ENCODE results near the gene PSMD13.
"Not testable (repeated sequence)": the region's sequence is repeated elsewhere in the genome, so short reads cannot be mapped to it uniquely, and the experiment has no call there.

The PSMD13 gene

GRCh38 chr11:272195-272930 is 35.6 kb downstream of the PSMD13 start:
- no peak for DNase-seq (ENCODE audit: low read depth in 2 of 2)

GRCh38 chr11:272931-273198 is 36.1 kb downstream of the PSMD13 start:
- DNase-seq (ENCODE audit: low read depth in 2 of 2), result no peak

GRCh38 chr11:276219-276618 is 39.4 kb downstream of the PSMD13 start:
- DNase-seq (ENCODE audit: low read depth in 2 of 2), result no peak

- no peak for DNase-seq (ENCODE audit: low read depth in 2 of 2)
Measured at GRCh38 chr11:278001-278951, 41.5 kb downstream of the PSMD13 start, which contains the start of gene NLRP6. Gene NLRP6, plus strand, starts transcription at chr11:278407. Its CDS starts 163 bp downstream, at chr11:278570.

GRCh38 chr11:279040-279965 is 42.5 kb downstream of the PSMD13 start:
- DNase-seq (ENCODE audit: low read depth in 2 of 2), result no peak

- DNase-seq (ENCODE audit: low read depth in 2 of 2), result no peak
Measured at GRCh38 chr11:279966-280705, 43.4 kb downstream of the PSMD13 start.

GRCh38 chr11:280706-281485 is 44.1 kb downstream of the PSMD13 start:
- DNase-seq (ENCODE audit: low read depth in 2 of 2), result no peak

GRCh38 chr11:281486-282161 is 44.8 kb downstream of the PSMD13 start:
- DNase-seq (ENCODE audit: low read depth in 2 of 2), result no peak

- DNase-seq (ENCODE audit: low read depth in 2 of 2), result no peak
Measured at GRCh38 chr11:282171-282570, 45.4 kb downstream of the PSMD13 start.

- DNase-seq (ENCODE audit: low read depth in 2 of 2), result no peak
Measured at GRCh38 chr11:282630-283360, 46.0 kb downstream of the PSMD13 start.

GRCh38 chr11:283405-284104 is 46.8 kb downstream of the PSMD13 start:
- no peak for DNase-seq (ENCODE audit: low read depth in 2 of 2)

- DNase-seq (ENCODE audit: low read depth in 2 of 2), result no peak
Measured at GRCh38 chr11:284105-285020, 47.6 kb downstream of the PSMD13 start.

GRCh38 chr11:285021-285893 is 48.5 kb downstream of the PSMD13 start:
- no peak for DNase-seq (ENCODE audit: low read depth in 2 of 2)

- no peak for DNase-seq (ENCODE audit: low read depth in 2 of 2)
Measured at GRCh38 chr11:285894-286220, 49.1 kb downstream of the PSMD13 start.

- DNase-seq (ENCODE audit: low read depth in 2 of 2), result not testable (repeated sequence)
Measured at GRCh38 chr11:286977-287820, 50.4 kb downstream of the PSMD13 start.

Data from stimulated activated CD4-positive, alpha-beta T cell treated with anti-CD3 and anti-CD28 coated beads, Interleukin-1b, Interleukin-23, amount 100 ng/mL, for 4 hours (primary cell).